H1 (cell line): ENCODE data around the gene ACE. TPM values are rescaled to one million over a fixed set of nuclear protein-coding genes. Genes with fewer than 3 reads are reported as not detected.
A peak's percentile ranks its signal among the peaks of the same experiment; 100 is the strongest.

Experiments
- CTCF ChIA-PET: fragments of 300-600 bp; sonication (Branson Sonifier 250); formaldehyde crosslinking; loops from one replicate; lab custom pipeline; 2021; ENCODE audit not compliant: partially characterized antibody; lab: Charles Lee
- POLR2A ChIA-PET: fragments of 300-600 bp; sonication (Branson Sonifier 250); formaldehyde crosslinking; loops from one replicate; lab custom pipeline; 2021; ENCODE audit warnings: inconsistent platforms; ENCODE audit not compliant: partially characterized antibody; lab: Charles Lee
- DNase-seq, 2 experiments: peaks; one replicate each; pipeline versions ENCODE4 v3.0.0 to v3.0.0-alpha.2; 2010 to 2022; ENCODE audit warnings: low spot score in 2 of 2, low read depth in 1 of 2, mixed read lengths in 1 of 2
- FAIRE-seq: peaks from 2 replicates; lab custom pipeline; 2011; peaks lifted over from hg19 to GRCh38; lab: Jason Lieb, UNC
- H2AFZ ChIP-seq: 2 replicates; pipeline ENCODE4 v1.8.1; 2012; ENCODE audit warnings: low read length, inconsistent platforms
- H2AK5ac ChIP-seq: 2 replicates; pipeline ENCODE4 v1.6.1; 2013; ENCODE audit warnings: low read depth, low read length
- H2BK120ac ChIP-seq: replicated peaks from 2 replicates; pipeline ENCODE3; 2013; ENCODE audit warnings: low read depth, low read length, inconsistent platforms
- H2BK12ac ChIP-seq: 2 replicates; pipeline ENCODE4 v1.6.1; 2013; ENCODE audit warnings: low read depth, low read length
- H2BK15ac ChIP-seq: 2 replicates; pipeline ENCODE4 v1.6.1; 2013; ENCODE audit warnings: low read length
- H2BK20ac ChIP-seq: 2 replicates; pipeline ENCODE4 v1.6.1; 2013; ENCODE audit warnings: low read length
- H2BK5ac ChIP-seq: 2 replicates; pipeline ENCODE4 v1.6.1; 2013; ENCODE audit warnings: low read depth, low read length
- H3K14ac ChIP-seq: 2 replicates; pipeline ENCODE4 v1.6.1; 2013; ENCODE audit warnings: inconsistent platforms; ENCODE audit not compliant: insufficient read length
- H3K18ac ChIP-seq: 2 replicates; pipeline ENCODE4 v1.6.1; 2013; ENCODE audit warnings: low read length; ENCODE audit errors: extremely low read depth
- H3K23ac ChIP-seq: 2 replicates; pipeline ENCODE4 v1.6.1; 2013; ENCODE audit warnings: inconsistent platforms; ENCODE audit not compliant: insufficient read length
- H3K23me2 ChIP-seq: 2 replicates; pipeline ENCODE4 v1.6.1; 2013; ENCODE audit warnings: low read depth, low read length
- H3K27ac ChIP-seq: 2 replicates; pipeline ENCODE4 v1.6.1; 2011; ENCODE audit warnings: low read depth, low read length, inconsistent platforms
- H3K27me3 ChIP-seq, 4 experiments: replicated peaks in 1 of 4; 1 replicate in 1 of 4; 2 replicates in 3 of 4; pipeline versions ENCODE4 v1.6.1 to v1.8.1; 2011 to 2013; ENCODE audit warnings: low read length in 3 of 4, mild to moderate bottlenecking in 3 of 4, inconsistent platforms in 2 of 4, mixed read lengths in 2 of 4, moderate library complexity in 1 of 4; ENCODE audit not compliant: control insufficient read depth in 3 of 4, insufficient read depth in 3 of 4; ENCODE audit errors: extremely low read depth in 1 of 4
- H3K36me3 ChIP-seq, 4 experiments: 2 replicates each; pipeline versions ENCODE4 v1.6.1 to v1.8.1; 2011 to 2013; ENCODE audit warnings: mild to moderate bottlenecking in 4 of 4, low read length in 3 of 4, moderate library complexity in 2 of 4, control low read depth in 1 of 4, inconsistent platforms in 1 of 4; ENCODE audit not compliant: insufficient read depth in 4 of 4, control insufficient read depth in 2 of 4
- H3K4ac ChIP-seq: replicated peaks from 2 replicates; pipeline ENCODE3; 2013; ENCODE audit warnings: low read length, low read depth, mixed read lengths, inconsistent platforms; ENCODE audit not compliant: insufficient read length
- H3K4me1 ChIP-seq, 4 experiments: replicated peaks in 1 of 4; 1 replicate in 1 of 4; 2 replicates in 3 of 4; pipeline versions ENCODE4 v1.6.1 to v1.8.1; 2011 to 2013; ENCODE audit warnings: low read length in 3 of 4, inconsistent platforms in 2 of 4, mixed read lengths in 1 of 4; ENCODE audit not compliant: insufficient read depth in 4 of 4, control insufficient read depth in 3 of 4
- H3K4me2 ChIP-seq, 2 experiments: 2 replicates each; pipeline versions ENCODE4 v1.6.1 to v1.8.1; 2011 to 2013; ENCODE audit warnings: low read depth in 2 of 2, low read length in 2 of 2, control low read depth in 1 of 2, inconsistent platforms in 1 of 2, mild to moderate bottlenecking in 1 of 2; ENCODE audit not compliant: insufficient read depth in 1 of 2
- H3K4me3 ChIP-seq, 4 experiments: fragments of 200-600, 300-600 bp in 1 of 4; sonication (generic), shearing (Covaris generic), sonication (Bioruptor Twin) in 1 of 4; 2 replicates each; pipeline versions ENCODE4 v1.5.1 to v1.8.1; 2011 to 2016; ENCODE audit warnings: low read length in 4 of 4, low read depth in 3 of 4, control low read depth in 2 of 4, inconsistent platforms in 2 of 4, mild to moderate bottlenecking in 2 of 4, mixed read lengths in 1 of 4, moderate library complexity in 1 of 4; ENCODE audit not compliant: insufficient read depth in 2 of 4; ENCODE audit errors: extremely low read depth in 1 of 4
- H3K56ac ChIP-seq: replicated peaks from 2 replicates; pipeline ENCODE3; 2013; ENCODE audit warnings: low read depth, mild to moderate bottlenecking, mixed read lengths, low read length, inconsistent platforms; ENCODE audit not compliant: insufficient read length
- H3K79me1 ChIP-seq: 2 replicates; pipeline ENCODE4 v1.6.1; 2013; ENCODE audit warnings: low read depth, low read length, control low read depth
- H3K79me2 ChIP-seq, 2 experiments: 2 replicates each; pipeline versions ENCODE4 v1.6.1 to v1.8.1; 2012 to 2013; ENCODE audit warnings: low read length in 2 of 2, mild to moderate bottlenecking in 2 of 2, inconsistent platforms in 1 of 2; ENCODE audit not compliant: insufficient read depth in 2 of 2, control insufficient read depth in 1 of 2
- H3K9ac ChIP-seq, 4 experiments: replicated peaks in 1 of 4; 1 replicate in 1 of 4; 2 replicates in 3 of 4; pipeline versions ENCODE4 v1.6.1 to v1.8.1; 2011 to 2013; ENCODE audit warnings: low read depth in 3 of 4, low read length in 3 of 4, control low read depth in 2 of 4, mild to moderate bottlenecking in 2 of 4, moderate library complexity in 2 of 4, inconsistent platforms in 1 of 4; ENCODE audit errors: extremely low read depth in 1 of 4
- H3K9me3 ChIP-seq, 2 experiments: 2 replicates each; pipeline versions ENCODE4 v1.6.1 to v1.8.1; 2012 to 2013; ENCODE audit warnings: mild to moderate bottlenecking in 2 of 2, moderate library complexity in 2 of 2, control low read depth in 1 of 2, inconsistent platforms in 1 of 2, low read depth in 1 of 2, low read length in 1 of 2, mixed read lengths in 1 of 2; ENCODE audit not compliant: insufficient read depth in 2 of 2
- H4K20me1 ChIP-seq, 2 experiments: replicated peaks in 1 of 2; 2 replicates each; pipeline versions ENCODE3 to v1.8.1; 2011 to 2013; ENCODE audit warnings: inconsistent platforms in 2 of 2, low read length in 2 of 2, mild to moderate bottlenecking in 1 of 2; ENCODE audit not compliant: insufficient read depth in 2 of 2, control insufficient read depth in 1 of 2
- H4K5ac ChIP-seq: 2 replicates; pipeline ENCODE4 v1.6.1; 2013; ENCODE audit warnings: low read length, low read depth, mixed read lengths, inconsistent platforms; ENCODE audit not compliant: insufficient read length
- H4K8ac ChIP-seq: 2 replicates; pipeline ENCODE4 v1.8.0; 2013; ENCODE audit warnings: mild to moderate bottlenecking, moderate library complexity, low read length, inconsistent platforms; ENCODE audit not compliant: insufficient read depth; ENCODE audit errors: extremely low read depth
- H4K91ac ChIP-seq: replicated peaks from 2 replicates; pipeline ENCODE3; 2013; ENCODE audit warnings: low read length, mixed read lengths, inconsistent platforms; ENCODE audit not compliant: insufficient read length
- BACH1 ChIP-seq: IDR thresholded peaks from 2 replicates; pipeline ENCODE4 v1.6.1; 2012; ENCODE audit warnings: low read length, improper control_type of control experiment
- CREB1 ChIP-seq: IDR thresholded peaks from 2 replicates; pipeline ENCODE4 v1.6.1; 2012; ENCODE audit warnings: inconsistent platforms
- FOSL1 ChIP-seq: IDR thresholded peaks from 2 replicates; pipeline ENCODE4 v1.6.1; 2011; ENCODE audit warnings: mild to moderate bottlenecking, low read depth, low read length, moderate library complexity; ENCODE audit not compliant: insufficient read depth
- MAFK ChIP-seq: IDR thresholded peaks from 2 replicates; pipeline ENCODE4 v1.6.1; 2012; ENCODE audit warnings: low read depth, mild to moderate bottlenecking, improper control_type of control experiment, low read length
- POU5F1 ChIP-seq: IDR thresholded peaks from 2 replicates; pipeline ENCODE4 v1.6.1; 2011; ENCODE audit warnings: low read depth, mild to moderate bottlenecking, low read length, moderate library complexity
- RFX5 ChIP-seq: IDR thresholded peaks from 2 replicates; pipeline ENCODE4 v1.6.1; 2011; ENCODE audit warnings: low read depth, low read length, improper control_type of control experiment, borderline replicate concordance
- SAP30 ChIP-seq: fragments of 300-600 bp; sonication (generic); IDR thresholded peaks from 2 replicates; pipeline ENCODE4 v1.7.1; 2012; ENCODE audit warnings: low read length, moderate library complexity, mild to moderate bottlenecking, inconsistent platforms; ENCODE audit not compliant: insufficient read depth, insufficient replicate concordance
- SIRT6 ChIP-seq: IDR thresholded peaks from one replicate; pipeline ENCODE4 v1.7.1; 2012; ENCODE audit warnings: low read length, inconsistent platforms
- SP4 ChIP-seq: IDR thresholded peaks from 2 replicates; pipeline ENCODE4 v1.6.1; 2012; ENCODE audit warnings: low read length, inconsistent platforms
- SRF ChIP-seq: IDR thresholded peaks from 2 replicates; pipeline ENCODE4 v1.6.1; 2011; ENCODE audit warnings: mild to moderate bottlenecking, low read depth, low read length, moderate library complexity
- TAF7 ChIP-seq: optimal IDR thresholded peaks from 2 replicates; pipeline ENCODE3; 2011; ENCODE audit warnings: low read depth, mild to moderate bottlenecking, inconsistent platforms, low read length, moderate library complexity, borderline replicate concordance
- TEAD4 ChIP-seq: IDR thresholded peaks from 2 replicates; pipeline ENCODE4 v1.6.1; 2012; ENCODE audit warnings: low read depth, low read length, inconsistent platforms, mixed read lengths
- WGBS, 2 experiments: shearing (Covaris generic) in 1 of 2; methylation state at CpG; one replicate each; pipeline versions ENCODE4 v1.1.6 to v1.1.7; 2013 to 2015; ENCODE audit warnings: low lambda C conversion rate in 2 of 2, mixed read lengths in 2 of 2, inconsistent platforms in 1 of 2, low coverage in 1 of 2, missing lambda C conversion rate in 1 of 2; ENCODE audit not compliant: insufficient replicate concordance in 2 of 2, insufficient coverage in 1 of 2, insufficient read length in 1 of 2; ENCODE audit errors: extremely low coverage in 1 of 2, missing lambda C conversion rate in 1 of 2; 5-methylcytosine and 5-hydroxymethylcytosine counted together
- polyA plus RNA-seq, 7 experiments: library from polyadenylated mRNA; depleted of rRNA in 3 of 7; stranded (reverse) in 5 of 7; unstranded in 2 of 7; fragments of >200 nt in 5 of 7; fragments of 200-250 nt in 2 of 7; gene quantifications; 1 replicate in 5 of 7; 2 replicates in 1 of 7; 4 replicates in 1 of 7; pipeline versions ENCODE4 v1.2.1 to v1.2.3, GENCODE V29; 2011 to 2013; ENCODE audit warnings: missing spikeins in 2 of 7, mixed read lengths in 2 of 7
- total RNA-seq: library from RNA; stranded (reverse); fragmentation: NEBNext Ultra II Directional; extraction: Animal tissue kit (Norgen Biotek cat#: 25700); gene quantifications from 2 replicates; pipeline ENCODE4 v1.2.1, GENCODE V29; 2021
- TF ChIP-seq, protein P1 (sequence below): IDR thresholded peaks from 2 replicates; pipeline ENCODE4 v1.6.1; 2012; ENCODE audit warnings: inconsistent platforms

ACE gene
- total and polyA plus RNA-seq, 2 of the 8 experiments (the other 6 are each of a cell fraction or from before 2014, with no cell fraction given), result 2.5 to 5.5 TPM

DNA sequence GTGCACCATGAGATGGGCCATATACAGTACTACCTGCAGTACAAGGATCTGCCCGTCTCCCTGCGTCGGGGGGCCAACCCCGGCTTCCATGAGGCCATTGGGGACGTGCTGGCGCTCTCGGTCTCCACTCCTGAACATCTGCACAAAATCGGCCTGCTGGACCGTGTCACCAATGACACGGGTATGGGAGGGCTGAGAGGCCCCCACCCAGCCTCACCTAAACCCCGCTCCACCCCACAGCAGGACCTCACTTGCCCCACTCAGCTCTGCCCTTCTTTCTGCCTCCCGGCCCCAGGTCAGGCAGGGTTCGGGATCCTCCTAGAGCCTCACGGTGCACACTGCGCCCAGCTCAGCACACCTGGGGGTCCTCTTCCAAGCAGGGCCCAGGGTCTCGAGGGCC lies 5.6 kb downstream of the ACE start:
- Histone ChIP-seq H3K23ac (no peak overlapping the region), H3K4me2 (no peak overlapping the region), H3K27ac (no peak overlapping the region), H3K9ac (no peak overlapping the region), H2BK15ac (no peak overlapping the region), H3K79me2 (no peaks in the 10 kb centered on the region), H4K8ac (peak overlapping the region; percentile 58; the same call in 1 of the 2 replicates), H3K27me3 (peaks cover 0 to 13% (median 9%) of the 10 kb centered on the region in 4 experiments; a peak in 5 of 7 replicates), H4K20me1 (no peaks in the 10 kb centered on the region), H3K36me3 (no peaks in the 10 kb centered on the region), H3K14ac (no peak overlapping the region), H2BK20ac (no peak overlapping the region), H2AFZ (no peak overlapping the region), H3K4ac (no peak overlapping the region), H3K79me1 (no peaks in the 10 kb centered on the region), H2BK12ac (no peak overlapping the region), H3K56ac (no peak overlapping the region), H4K91ac (no peak overlapping the region), H3K9me3 (no peaks in the 10 kb centered on the region), H2AK5ac (no peak overlapping the region), H3K4me1 (peaks cover 0 to 12% (median 8%) of the 10 kb centered on the region in 4 experiments; a peak in 6 of 7 replicates), H3K4me3 (no peak overlapping the region), H3K18ac (no peak overlapping the region), H2BK5ac (no peak overlapping the region), H2BK120ac (no peak overlapping the region), H3K23me2 (peaks cover 5% of the 10 kb centered on the region), H4K5ac (no peak overlapping the region)
- DNase-seq, result no peak
- CTCF ChIA-PET, result interaction anchor here (0.5 to 27.9 kb wide), 4 partner anchors 14 to 130 kb away, joined by 3 to 758 read pairs (median 32); partner anchors contain the start of gene CYB561
- POLR2A ChIA-PET, result no interaction called here
- no peak for FAIRE-seq
- 93% methylated on average over 14 of the region's 16 CpGs; no CpG with 5 or more reads in 1 of the 2 experiments for WGBS, 2 experiments
- no peak for TF ChIP-seq BACH1
- TF ChIP-seq CREB1, result no peak
- TF ChIP-seq, protein P1, sequence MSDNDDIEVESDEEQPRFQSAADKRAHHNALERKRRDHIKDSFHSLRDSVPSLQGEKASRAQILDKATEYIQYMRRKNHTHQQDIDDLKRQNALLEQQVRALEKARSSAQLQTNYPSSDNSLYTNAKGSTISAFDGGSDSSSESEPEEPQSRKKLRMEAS, result no peak
- no peak for TF ChIP-seq SP4
- no peak for TF ChIP-seq POU5F1
- no peak for TF ChIP-seq SAP30
- no peak for TF ChIP-seq TEAD4
- no peak for TF ChIP-seq MAFK
- no peak for TF ChIP-seq SRF
- no peak for TF ChIP-seq RFX5
- no peak for TF ChIP-seq SIRT6
- no peak for TF ChIP-seq FOSL1
- no peak for TF ChIP-seq TAF7
